Heart left ventricle (tissue), 16 donors: Measurements from ENCODE around the gene HIP1. TPM values are rescaled to one million over a fixed set of nuclear protein-coding genes. Genes with fewer than 3 reads are reported as not detected.
"Not testable (repeated sequence)": the region's sequence is repeated elsewhere in the genome, so short reads cannot be mapped to it uniquely, and the experiment has no call there.

ENCODE experiments used
- ATAC-seq, 4 donors: fragments of 200-7000 bp; cut with Tn5 transposase; one replicate each; pipeline ENCODE4 v1.9.1; 2020 to 2022; ENCODE audit warnings: moderate library complexity in 4 of 4, mild to moderate bottlenecking in 3 of 4, moderate number of reproducible peaks in 1 of 4
- DNase-seq, 5 donors: peaks; one replicate each; pipeline ENCODE4 v3.0.0-alpha.2; 2020
- H3K27ac ChIP-seq, 12 donors: fragments of 200-600 bp; sonication (generic) in 4 of 12; one replicate each; pipeline versions ENCODE4 v1.5.0 to v1.8.0; 2016 to 2022; ENCODE audit warnings: mild to moderate bottlenecking in 2 of 12
- H3K27me3 ChIP-seq, 9 donors: fragments of 200-600 bp; sonication (generic) in 2 of 9; one replicate each; pipeline versions ENCODE4 v1.5.1 to v1.8.0; 2016 to 2022; ENCODE audit warnings: mild to moderate bottlenecking in 3 of 9
- H3K36me3 ChIP-seq, 9 donors: fragments of 200-600 bp; sonication (generic) in 2 of 9; one replicate each; pipeline versions ENCODE4 v1.5.0 to v1.8.0; 2018 to 2022; ENCODE audit warnings: mild to moderate bottlenecking in 2 of 9
- H3K4me1 ChIP-seq, 12 donors: fragments of 200-600 bp; sonication (generic) in 4 of 12; one replicate each; pipeline versions ENCODE4 v1.5.0 to v1.8.0; 2016 to 2022; ENCODE audit warnings: mild to moderate bottlenecking in 3 of 12
- H3K4me3 ChIP-seq, 12 donors: fragments of 200-600 bp; sonication (generic) in 4 of 12; one replicate each; pipeline versions ENCODE4 v1.5.0 to v1.8.0; 2017 to 2022; ENCODE audit warnings: mild to moderate bottlenecking in 9 of 12, moderate library complexity in 4 of 12
- H3K9me3 ChIP-seq, 12 donors: fragments of 200-600 bp; sonication (generic) in 4 of 12; one replicate each; pipeline versions ENCODE4 v1.5.0 to v1.8.0; 2016 to 2022; ENCODE audit warnings: mild to moderate bottlenecking in 1 of 12
- CTCF ChIP-seq, 12 donors: fragments of 200-600 bp; sonication (generic) in 4 of 12; IDR thresholded peaks; one replicate each; pipeline versions ENCODE4 v1.5.0 to v1.8.0; 2018 to 2022; ENCODE audit warnings: antibody characterized with exemption in 12 of 12, mild to moderate bottlenecking in 5 of 12
- POLR2A ChIP-seq, 2 donors: fragments of 450-650 bp; IDR thresholded peaks; one replicate each; pipeline ENCODE4 v1.6.1; 2017; ENCODE audit warnings: antibody characterized with exemption in 2 of 2, mild to moderate bottlenecking in 2 of 2, moderate library complexity in 2 of 2
- WGBS, 4 donors: extraction: QIAGEN DNeasy Blood & Tissue Kit in 2 of 4; methylation state at CpG; one replicate each; pipeline versions ENCODE4 v1.1.5 to v1.1.7; 2013 to 2018; 5-methylcytosine and 5-hydroxymethylcytosine counted together
- intact Hi-C, 10 donors: fragments of 100-400 bp; cut with DNase I; formaldehyde crosslinking; loops; one replicate each; pipeline versions ENCODE4 v1.11.1 to v1.14.2; 2022
- long read RNA-seq, 3 donors: library from polyadenylated mRNA; unstranded; transcript quantifications; one replicate each; pipeline ENCODE4 v2.0.0, GENCODE V29; 2020 to 2021
- polyA plus RNA-seq, 2 donors: library from polyadenylated mRNA; stranded (reverse); fragments of 200-250 nt; gene quantifications; one replicate each; pipeline ENCODE4 v1.2.3, GENCODE V29; 2013
- total RNA-seq, 9 donors: library from RNA; depleted of rRNA in 2 of 9; stranded (reverse); fragments of >200 nt in 2 of 9; fragmentation: NEBNext Ultra II Directional in 3 of 9; extraction: Animal tissue kit (Norgen Biotek cat#: 25700) in 3 of 9; gene quantifications; one replicate each; pipeline versions ENCODE4 v1.1.0 to v1.2.4, GENCODE V29; 2016 to 2023
- donor health status: ischemic (EF 13 %, LVEDD 7.1; RV severe dilation, severe dysfunction).
- donor health status: healthy with polysubstance abuse.
- donor health status: DM: no; HTN: yes; CAD: no.
- donor health status: DM: no; HTN: no; CAD: no.
- donor health status: ischemic (EF 25% LVEDD 6.9; RV normal size, moderate dysfunction).
- donor health status: ischemic (EF 25% LVEDD 5.7; RV mildly dilated, moderate dysfunction).
- donor health status: healthy.
- donor health status: DM: yes; HTN: yes; CAD: no.
- donor health status: ischemic (EF 35%, LVEDD 5.7; RV mildly dilated, moderate dysfunction).
- donor health status: nonischemic (EF 11% LVEDD 7.7; RV severe dilation, severe dysfunction).
- donor health status: DM: yes; HTN: yes; CAD: no.
- donor health status: PGD.
- donor health status: ischemic (EF 29% LVEDD 5.4; RV normal size, mild dysfunction).
- donor health status: nonischemic (EF 23%, LVEDD 6.1; RV moderate dilation, normal function).

HIP1 gene
- total RNA-seq (10 to 100 TPM; 13.4 to 36.4 (median 26.1) TPM), polyA plus RNA-seq (10 to 100 TPM in 1 of 2 donors, 1 to 10 TPM in 1; 5.9 to 10.2 TPM)
- long read RNA-seq, donor 1, full-length matches to known transcripts, result 2 of 8 reads
- long read RNA-seq, donor 1, partial matches to known transcripts, result 3 of 8 reads
- long read RNA-seq, donor 1, other reads (novel, unspliced or antisense), result 3 of 8 reads
- long read RNA-seq, donor 2, full-length matches to known transcripts, result 2 of 7 reads
- long read RNA-seq, donor 2, partial matches to known transcripts, result 1 of 7 reads
- long read RNA-seq, donor 2, other reads (novel, unspliced or antisense), result 4 of 7 reads
- long read RNA-seq, donor 3, partial matches to known transcripts, result 1 of 8 reads
- long read RNA-seq, donor 3, other reads (novel, unspliced or antisense), result 7 of 8 reads

GRCh38 chr7:75738604-75738974, at the start of gene HIP1:
TSS of gene HIP1 (minus strand) at chr7:75738941. CDS start at chr7:75738920, 21 bp downstream.
- no peaks in the 10 kb centered on the region for H3K9me3 ChIP-seq
- no peak for DNase-seq
- intact Hi-C loops, result loop anchor here in 6 of 10 donors (2.0 to 10.0 kb wide), 6 partner anchors 74 to 128 kb away; no protein-coding TSS in a partner anchor
- H3K4me1 ChIP-seq, result peaks cover 0 to 43% (median 16%) of the 10 kb centered on the region in 12 donors
- WGBS, 4 donors, result 0 to 1% (median 1%) methylated on average over 17 to 30 of the region's 30 CpGs
- H3K27ac ChIP-seq, result peak within 1 kb of the TSS; percentile 71 to 95 (median 90)
- peaks cover 0 to 2% (median 0%) of the 10 kb centered on the region in 9 donors for H3K36me3 ChIP-seq
- TF ChIP-seq CTCF (IDR thresholded peaks at IDR 0.05), result no peak
- TF ChIP-seq POLR2A (IDR thresholded peaks at IDR 0.05), result peak in 1 of 2 donors; percentile 57
- peak within 1 kb of the TSS; percentile 76 to 100 (median 98) for H3K4me3 ChIP-seq
- ATAC-seq, result no peak
- H3K27me3 ChIP-seq, result no peaks in the 10 kb centered on the region

DNA sequence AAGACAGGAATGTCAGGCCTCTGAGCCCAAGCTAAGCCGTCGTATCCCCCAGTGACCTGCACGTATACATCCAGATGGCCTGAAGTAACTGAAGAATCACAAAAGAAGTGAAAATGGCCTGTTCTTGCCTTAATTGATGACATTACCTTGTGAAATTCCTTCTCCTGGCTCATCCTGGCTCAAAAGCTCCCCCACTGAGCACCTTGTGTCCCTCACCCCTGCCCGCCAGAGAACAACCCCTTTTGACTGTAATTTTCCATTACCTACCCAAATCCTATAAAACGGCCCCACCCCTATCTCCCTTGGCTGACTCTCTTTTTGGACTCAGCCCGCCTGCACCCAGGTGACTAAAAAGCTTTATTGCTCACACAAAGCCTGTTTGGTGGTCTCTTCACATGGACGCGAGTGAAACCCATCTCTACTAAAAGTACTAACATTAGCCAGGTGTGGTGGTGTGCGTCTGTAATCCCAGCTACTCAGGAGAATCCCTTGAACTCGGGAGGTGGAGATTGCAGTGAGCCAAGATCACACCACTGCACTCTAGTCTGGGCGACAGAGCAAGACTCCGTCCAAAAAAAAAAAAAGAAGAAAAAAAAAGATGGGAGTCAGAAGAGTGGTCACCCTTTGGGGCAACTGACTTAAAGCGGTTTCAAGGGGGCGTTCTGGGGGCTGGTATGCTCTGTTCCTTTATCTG, 49.6 kb upstream of the HIP1 start:
- H3K36me3 ChIP-seq, H3K27me3 ChIP-seq, DNase-seq, ATAC-seq, H3K9me3 ChIP-seq, H3K27ac ChIP-seq, H3K4me3 ChIP-seq: not testable (repeated sequence)
- H3K4me1 ChIP-seq, result peaks cover 0 to 14% (median 4%) of the 10 kb centered on the region in 12 donors
- WGBS, 4 donors, result 71 to 82% (median 78%) methylated on average over 14 of the region's 14 CpGs
- intact Hi-C loops, result loop anchor here in 1 of 10 donors (10.0 kb wide), 1 partner anchor 236 kb away; no protein-coding TSS in a partner anchor

GRCh38 chr7:75783058-75783457, 44.3 kb upstream of the HIP1 start:
- 65 to 78% (median 71%) methylated on average over 5 of the region's 5 CpGs for WGBS, 4 donors
- H3K9me3 ChIP-seq, H3K4me3 ChIP-seq, H3K36me3 ChIP-seq, H3K27ac ChIP-seq, ATAC-seq, DNase-seq, H3K4me1 ChIP-seq, H3K27me3 ChIP-seq: not testable (repeated sequence)
- intact Hi-C loops, result loop anchor here in 1 of 10 donors (10.0 kb wide), 1 partner anchor 242 kb away; no protein-coding TSS in a partner anchor

- not testable (repeated sequence) for DNase-seq, H3K36me3 ChIP-seq, ATAC-seq, H3K4me3 ChIP-seq, H3K4me1 ChIP-seq, H3K27me3 ChIP-seq, H3K27ac ChIP-seq, H3K9me3 ChIP-seq
- intact Hi-C loops, result loop anchor here in 1 of 10 donors (10.0 kb wide), 1 partner anchor 244 kb away; no protein-coding TSS in a partner anchor
- 75 to 81% (median 77%) methylated on average over 14 of the region's 14 CpGs for WGBS, 4 donors
These were observed 42.0 kb upstream of the HIP1 start for GRCh38 chr7:75780647-75781273.

DNA sequence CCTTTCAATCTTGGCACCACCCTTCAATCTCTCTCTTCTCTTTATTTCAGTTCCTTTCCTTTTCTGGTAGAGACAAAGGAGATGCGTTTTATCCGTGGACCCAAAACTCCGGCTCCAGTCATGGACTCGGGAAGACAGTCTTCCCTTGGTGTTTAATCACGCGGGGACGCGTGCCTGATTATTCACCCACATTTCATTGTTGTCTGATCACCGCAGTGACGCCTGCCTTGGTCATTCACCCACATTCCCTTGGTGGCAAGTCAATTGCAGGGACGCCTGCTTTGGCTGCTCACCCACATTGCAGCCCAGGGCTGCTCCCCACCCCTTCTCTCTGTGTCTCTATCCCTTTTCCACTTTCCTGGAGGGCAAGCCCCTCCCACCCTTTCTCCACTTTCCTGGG, 40.8 kb upstream of the HIP1 start:
- H3K9me3 ChIP-seq, H3K36me3 ChIP-seq, H3K4me3 ChIP-seq, intact Hi-C loops, H3K4me1 ChIP-seq, DNase-seq, H3K27ac ChIP-seq, ATAC-seq, H3K27me3 ChIP-seq: not testable (repeated sequence)
- WGBS, 4 donors, result 82 to 84% (median 83%) methylated on average over 11 of the region's 11 CpGs

GRCh38 chr7:75779035-75779434, 40.3 kb upstream of the HIP1 start:
- intact Hi-C loops, H3K9me3 ChIP-seq, H3K27me3 ChIP-seq, H3K27ac ChIP-seq, H3K4me3 ChIP-seq, H3K36me3 ChIP-seq, H3K4me1 ChIP-seq, DNase-seq, ATAC-seq: not testable (repeated sequence)
- WGBS, 4 donors, result 73 to 81% (median 75%) methylated on average over 11 of the region's 11 CpGs
